HAP-1 (cell line): Measurements from ENCODE around the gene METTL16.

ENCODE experiments used
- DNase-seq, 2 experiments: peaks; one replicate each; pipeline ENCODE4 v3.0.0-alpha.2; 2016 to 2020; ENCODE audit warnings: low spot score in 2 of 2
- H3K27me3 ChIP-seq: fragments of 250-450 bp; sonication (Bioruptor Pico); 2 replicates; pipeline ENCODE4 v1.5.1; 2020; ENCODE audit warnings: low read depth, mild to moderate bottlenecking, moderate library complexity
- H3K36me3 ChIP-seq: fragments of 250-450 bp; sonication (Bioruptor Pico); replicated peaks from 2 replicates; pipeline ENCODE4 v1.5.1; 2020; ENCODE audit warnings: mild to moderate bottlenecking
- H3K4me1 ChIP-seq: fragments of 250-450 bp; sonication (Bioruptor Pico); 2 replicates; pipeline ENCODE4 v1.5.1; 2020; ENCODE audit warnings: mild to moderate bottlenecking
- H3K4me3 ChIP-seq: fragments of 250-450 bp; sonication (Bioruptor Pico); 2 replicates; pipeline ENCODE4 v1.5.1; 2020; ENCODE audit warnings: mild to moderate bottlenecking, moderate library complexity
- H3K9me3 ChIP-seq: fragments of 250-450 bp; sonication (Bioruptor Pico); 2 replicates; pipeline ENCODE4 v1.5.1; 2020; ENCODE audit warnings: mild to moderate bottlenecking, moderate library complexity
- in situ Hi-C: fragments of 300-500 bp; cut with MboI; formaldehyde crosslinking; loops from 3 replicates; pipeline ENCODE4 v1.14.3; 2020; ENCODE audit warnings: low sequenced_read_pairs, inconsistent platforms, mixed read lengths

Gene METTL16

GRCh38 chr17:2398655-2399571, 112.8 kb downstream of the METTL16 start:
- DNase-seq, result peak; percentile 81 to 85
- Histone ChIP-seq H3K9me3 (no peaks in the 10 kb centered on the region), H3K4me3 (peak overlapping the region; percentile 72), H3K36me3 (peaks cover 4% of the 10 kb centered on the region; the same call in 1 of the 2 replicates), H3K27me3 (no peaks in the 10 kb centered on the region), H3K4me1 (peaks cover 39% of the 10 kb centered on the region)
- in situ Hi-C loops, result loop anchor here (25.0 kb wide), 1 partner anchor 613 kb away; no protein-coding TSS in a partner anchor

- in situ Hi-C loops, result loop anchor here (25.0 kb wide), 1 partner anchor 614 kb away; no protein-coding TSS in a partner anchor
- no peak for DNase-seq
Measured at GRCh38 chr17:2398182-2398581, 113.5 kb downstream of the METTL16 start.

GRCh38 chr17:2397247-2398171, 114.2 kb downstream of the METTL16 start:
- H3K27me3 ChIP-seq, result no peaks in the 10 kb centered on the region
- peaks cover 4% of the 10 kb centered on the region; the same call in 1 of the 2 replicates for H3K36me3 ChIP-seq
- no peak for DNase-seq
- in situ Hi-C loops, result loop anchor here (25.0 kb wide), 1 partner anchor 615 kb away; no protein-coding TSS in a partner anchor
- peaks cover 40% of the 10 kb centered on the region for H3K4me1 ChIP-seq
- H3K4me3 ChIP-seq, result peak overlapping the region; percentile 25; the same call in 1 of the 2 replicates
- H3K9me3 ChIP-seq, result no peaks in the 10 kb centered on the region

More at GRCh38 chr17:2398182-2398581, 113.5 kb downstream of the METTL16 start:
- Histone ChIP-seq H3K4me3 (peak overlapping the region; percentile 72), H3K27me3 (no peaks in the 10 kb centered on the region), H3K36me3 (peaks cover 4% of the 10 kb centered on the region; the same call in 1 of the 2 replicates), H3K4me1 (peaks cover 41% of the 10 kb centered on the region), H3K9me3 (no peaks in the 10 kb centered on the region)

GRCh38 chr17:2396568-2397246, 115.0 kb downstream of the METTL16 start:
- peaks cover 42% of the 10 kb centered on the region for H3K4me1 ChIP-seq
- in situ Hi-C loops, result loop anchor here (25.0 kb wide), 1 partner anchor 616 kb away; no protein-coding TSS in a partner anchor
- H3K36me3 ChIP-seq, result peaks cover 4% of the 10 kb centered on the region; the same call in 1 of the 2 replicates
- H3K4me3 ChIP-seq, result peak overlapping the region; percentile 25
- no peaks in the 10 kb centered on the region for H3K27me3 ChIP-seq
- no peaks in the 10 kb centered on the region for H3K9me3 ChIP-seq
- DNase-seq, result peak; percentile 95 to 96

- DNase-seq, result no peak
- Histone ChIP-seq H3K4me1 (peaks cover 43% of the 10 kb centered on the region), H3K9me3 (no peaks in the 10 kb centered on the region), H3K27me3 (no peaks in the 10 kb centered on the region), H3K4me3 (peak overlapping the region; percentile 25), H3K36me3 (peaks cover 4% of the 10 kb centered on the region; the same call in 1 of the 2 replicates)
- in situ Hi-C loops, result loop anchor here (25.0 kb wide), 1 partner anchor 616 kb away; no protein-coding TSS in a partner anchor
Measured at GRCh38 chr17:2396192-2396567, 115.5 kb downstream of the METTL16 start.

- H3K4me1 ChIP-seq, result peaks cover 43% of the 10 kb centered on the region
- peaks cover 6% of the 10 kb centered on the region for H3K36me3 ChIP-seq
- no peak overlapping the region for H3K4me3 ChIP-seq
- no peaks in the 10 kb centered on the region for H3K27me3 ChIP-seq
- DNase-seq, result no peak
- in situ Hi-C loops, result loop anchor here (25.0 kb wide), 1 partner anchor 617 kb away; no protein-coding TSS in a partner anchor
- no peaks in the 10 kb centered on the region for H3K9me3 ChIP-seq
Measured at GRCh38 chr17:2395258-2396181, 116.2 kb downstream of the METTL16 start.

GRCh38 chr17:2394775-2395201, 116.9 kb downstream of the METTL16 start:
- Histone ChIP-seq H3K36me3 (peaks cover 7% of the 10 kb centered on the region), H3K4me1 (peaks cover 43% of the 10 kb centered on the region), H3K27me3 (no peaks in the 10 kb centered on the region), H3K4me3 (no peak overlapping the region), H3K9me3 (no peaks in the 10 kb centered on the region)
- no peak for DNase-seq
- in situ Hi-C loops, result loop anchor here (25.0 kb wide), 1 partner anchor 618 kb away; no protein-coding TSS in a partner anchor

GRCh38 chr17:2393954-2394749, 117.5 kb downstream of the METTL16 start:
- H3K4me1 ChIP-seq, result peaks cover 41% of the 10 kb centered on the region
- no peaks in the 10 kb centered on the region for H3K9me3 ChIP-seq
- peak in 1 of 2 experiments; percentile 46 for DNase-seq
- H3K4me3 ChIP-seq, result peak overlapping the region; percentile 31
- H3K36me3 ChIP-seq, result peaks cover 7% of the 10 kb centered on the region
- H3K27me3 ChIP-seq, result no peaks in the 10 kb centered on the region
- in situ Hi-C loops, result loop anchor here (25.0 kb wide), 1 partner anchor 618 kb away; no protein-coding TSS in a partner anchor

GRCh38 chr17:2393174-2393953, 118.3 kb downstream of the METTL16 start:
- DNase-seq, result peak; percentile 85 to 91
- H3K4me1 ChIP-seq, result peaks cover 36% of the 10 kb centered on the region
- in situ Hi-C loops, result loop anchor here (25.0 kb wide), 1 partner anchor 619 kb away; no protein-coding TSS in a partner anchor
- peaks cover 4% of the 10 kb centered on the region for H3K36me3 ChIP-seq
- H3K9me3 ChIP-seq, result no peaks in the 10 kb centered on the region
- H3K4me3 ChIP-seq, result peak overlapping the region; percentile 54
- no peaks in the 10 kb centered on the region for H3K27me3 ChIP-seq

- peaks cover 30% of the 10 kb centered on the region for H3K4me1 ChIP-seq
- H3K9me3 ChIP-seq, result no peaks in the 10 kb centered on the region
- H3K36me3 ChIP-seq, result peaks cover 5% of the 10 kb centered on the region
- DNase-seq, result peak; percentile 93 to 95
- H3K4me3 ChIP-seq, result peak overlapping the region; percentile 54
- H3K27me3 ChIP-seq, result no peaks in the 10 kb centered on the region
- in situ Hi-C loops, result loop anchor here (25.0 kb wide), 1 partner anchor 620 kb away; no protein-coding TSS in a partner anchor
Measured at GRCh38 chr17:2392252-2393173, 119.2 kb downstream of the METTL16 start.
